Gastrocnemius medialis (tissue), 4 donors: Measurements from ENCODE around the gene CHTOP.

ENCODE experiments used
- CTCF ChIP-seq, 5 experiments: fragments of 450-650 bp in 3 of 5; fragments of 200-600 bp in 2 of 5; sonication (generic) in 2 of 5; IDR thresholded peaks in 4 of 5; conservative IDR thresholded peaks in 1 of 5; 1 replicate in 4 of 5; 2 replicates in 1 of 5; pipeline ENCODE4 v1.5.1; 2016 to 2019; ENCODE audit warnings: antibody characterized with exemption in 5 of 5, mild to moderate bottlenecking in 3 of 5, moderate library complexity in 3 of 5
- POLR2A ChIP-seq, 2 donors: fragments of 450-650 bp; IDR thresholded peaks; one replicate each; pipeline ENCODE4 v1.6.1; 2017; ENCODE audit warnings: antibody characterized with exemption in 2 of 2, mild to moderate bottlenecking in 2 of 2, moderate library complexity in 2 of 2

- TF ChIP-seq CTCF (IDR thresholded peaks at IDR 0.05 in 4 of 5, conservative IDR thresholded peaks at IDR 0.05 in 1 of 5) (no peak), POLR2A (IDR thresholded peaks at IDR 0.05) (no peak)
Observed at GRCh38 chr1:153587314-153587713, 46.6 kb upstream of the CHTOP start.
